ENCODE results near the gene SNRNP200.

DNA sequence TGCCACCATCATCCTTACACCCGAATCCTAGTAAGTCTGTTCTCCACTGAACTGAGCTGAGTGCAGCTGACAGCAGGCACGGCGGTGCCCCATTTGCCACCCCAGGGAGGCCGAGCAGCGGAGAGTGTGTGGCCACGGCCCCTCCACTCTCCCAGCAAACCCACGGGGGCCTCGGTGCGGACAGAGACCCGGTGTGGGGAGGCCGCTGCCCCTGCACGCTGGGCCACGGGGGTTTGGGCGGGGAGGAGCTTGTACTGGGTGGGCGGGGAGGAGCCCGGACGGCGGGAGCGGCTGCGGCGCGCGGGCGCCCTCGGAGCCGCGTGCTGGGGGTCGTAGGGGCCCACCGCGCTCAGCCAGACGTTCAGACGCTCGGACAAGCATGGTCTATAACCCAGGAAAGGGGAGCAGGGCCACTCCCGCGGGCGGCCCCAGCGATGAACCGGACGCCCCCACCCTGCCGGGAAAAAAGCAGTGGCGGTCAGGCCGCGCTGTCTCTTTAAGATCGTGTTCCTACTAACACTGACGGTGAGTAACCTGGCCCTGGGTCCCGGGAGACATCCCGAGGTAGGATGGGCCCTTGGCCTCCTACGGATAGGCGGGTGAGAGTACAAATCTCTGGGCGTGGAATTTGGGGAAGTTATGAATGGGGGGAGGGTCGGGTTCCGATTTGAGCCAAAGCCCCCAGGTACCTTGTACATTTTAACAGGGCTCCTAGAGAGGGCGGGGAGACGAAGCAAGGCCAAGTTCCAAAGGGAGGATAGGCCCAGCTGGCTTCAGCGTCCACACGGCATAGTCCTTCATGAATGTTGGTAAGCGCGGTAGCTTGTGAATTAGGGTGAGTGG is 19.9 kb upstream of the SNRNP200 start, which contains the start of gene ITPRIPL1:
- TF ChIP-seq CTCF (IDR thresholded peaks at IDR 0.05) (no peak), POLR2A (IDR thresholded peaks at IDR 0.05) (no peak)
